H1 (cell line): ENCODE measurements around the gene SEMA3B. TPM values are rescaled to one million over a fixed set of nuclear protein-coding genes. Genes with fewer than 3 reads are reported as not detected.

Experiments
- CBX8 ChIP-seq: fragments of 300-800, 300-1000 bp; sonication (generic); IDR thresholded peaks from 2 replicates; pipeline ENCODE4 v1.7.1; 2016; ENCODE audit warnings: low read depth, low read length, borderline replicate concordance
- CHD7 ChIP-seq: fragments of 300-600 bp; sonication (generic); IDR thresholded peaks from 2 replicates; pipeline ENCODE4 v1.7.1; 2012; ENCODE audit warnings: low read length, moderate library complexity, mild to moderate bottlenecking, inconsistent platforms; ENCODE audit not compliant: insufficient replicate concordance
- JUN ChIP-seq: IDR thresholded peaks from 2 replicates; pipeline ENCODE4 v1.6.1; 2011; ENCODE audit warnings: low read depth, mild to moderate bottlenecking, improper control_type of control experiment, low read length
- KDM1A ChIP-seq: fragments of 200-600, 300-600 bp; sonication (generic); IDR thresholded peaks from 2 replicates; pipeline ENCODE4 v1.7.1; 2016; ENCODE audit warnings: mild to moderate bottlenecking, low read length, borderline replicate concordance
- KDM5A ChIP-seq: fragments of 200-600 bp; IDR thresholded peaks from 2 replicates; pipeline ENCODE4 v1.7.1; 2012; ENCODE audit warnings: mild to moderate bottlenecking, low read length, inconsistent platforms, mixed read lengths
- NANOG ChIP-seq: IDR thresholded peaks from 2 replicates; pipeline ENCODE4 v1.6.1; 2011; ENCODE audit warnings: low read length, low read depth, mild to moderate bottlenecking, inconsistent platforms; ENCODE audit not compliant: insufficient read depth, poor library complexity, severe bottlenecking
- RNF2 ChIP-seq: fragments of 200-900, 300-1000 bp; sonication (generic); IDR thresholded peaks from 2 replicates; pipeline ENCODE4 v1.7.1; 2016; ENCODE audit warnings: borderline replicate concordance, low read depth, mild to moderate bottlenecking, antibody characterized with exemption, low read length; ENCODE audit not compliant: poor library complexity, severe bottlenecking; ENCODE audit errors: missing control alignments
- RXRA ChIP-seq: IDR thresholded peaks from 2 replicates; pipeline ENCODE4 v1.6.1; 2011; ENCODE audit warnings: low read depth, mild to moderate bottlenecking, low read length, moderate library complexity; ENCODE audit not compliant: insufficient read depth
- SUZ12 ChIP-seq: fragments of 200-600 bp; sonication (generic); IDR thresholded peaks from 2 replicates; pipeline ENCODE4 v1.6.1; 2012; ENCODE audit warnings: mild to moderate bottlenecking, inconsistent platforms, low read length, moderate library complexity, mixed read lengths
- polyA plus RNA-seq, 7 experiments: library from polyadenylated mRNA; depleted of rRNA in 3 of 7; stranded (reverse) in 5 of 7; unstranded in 2 of 7; fragments of >200 nt in 5 of 7; fragments of 200-250 nt in 2 of 7; gene quantifications; 1 replicate in 5 of 7; 2 replicates in 1 of 7; 4 replicates in 1 of 7; pipeline versions ENCODE4 v1.2.1 to v1.2.3, GENCODE V29; 2011 to 2013; ENCODE audit warnings: missing spikeins in 2 of 7, mixed read lengths in 2 of 7
- total RNA-seq: library from RNA; stranded (reverse); fragmentation: NEBNext Ultra II Directional; extraction: Animal tissue kit (Norgen Biotek cat#: 25700); gene quantifications from 2 replicates; pipeline ENCODE4 v1.2.1, GENCODE V29; 2021

Gene SEMA3B
- total and polyA plus RNA-seq, 2 of the 8 experiments (the other 6 are each of a cell fraction or from before 2014, with no cell fraction given): 3.0 to 4.7 TPM

DNA sequence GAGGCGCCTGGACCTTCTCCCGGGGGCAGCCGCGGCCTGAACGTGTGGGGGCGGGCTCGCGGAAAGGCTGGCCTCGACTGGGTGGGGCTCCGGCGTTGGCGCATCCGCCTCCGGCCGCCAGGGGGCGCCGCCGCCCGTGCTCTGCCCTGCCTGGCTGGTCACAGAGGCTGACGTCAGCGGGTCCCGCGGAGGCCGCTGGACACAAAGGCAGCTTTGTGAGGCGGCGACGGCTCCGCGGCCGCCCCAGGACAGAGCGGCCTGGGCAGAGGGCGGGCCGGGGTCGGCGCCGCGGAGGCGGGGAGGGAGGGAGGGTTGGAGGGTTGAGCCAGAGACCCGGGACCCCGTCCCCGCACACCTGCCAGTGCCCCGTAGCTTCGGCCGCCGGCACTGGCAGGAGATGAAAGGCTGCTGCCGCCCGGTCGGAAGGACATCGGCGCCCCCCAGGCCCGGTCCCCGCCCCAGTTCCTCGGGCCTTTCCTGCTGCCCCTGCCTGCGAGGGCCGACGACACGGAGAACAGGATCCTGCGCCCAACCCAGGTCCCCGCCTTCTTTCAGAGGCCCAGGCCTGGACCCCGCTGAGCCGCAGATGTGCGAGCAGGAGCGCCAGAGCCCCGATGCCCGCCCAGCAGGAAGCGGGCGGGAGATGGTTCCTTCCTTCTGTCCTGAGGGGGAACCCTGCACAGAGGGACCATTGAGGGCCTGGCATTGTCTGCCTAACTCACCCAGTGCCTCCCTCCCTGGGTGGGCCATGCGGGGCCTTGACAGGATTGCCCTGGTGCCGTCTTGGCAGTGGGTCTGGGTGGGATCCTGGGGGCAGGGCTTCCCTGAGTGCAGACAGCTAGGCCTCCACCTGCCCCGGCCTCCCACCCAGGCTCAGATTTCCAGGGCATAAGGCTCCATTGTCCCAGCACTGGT, 8.7 kb upstream of the SEMA3B start (continued):
- TF ChIP-seq CHD7: no peak
- no peak for TF ChIP-seq KDM1A
- TF ChIP-seq SUZ12: no peak
- TF ChIP-seq CBX8: no peak
- TF ChIP-seq RNF2: no peak
- TF ChIP-seq RXRA: no peak
- TF ChIP-seq JUN: no peak
- TF ChIP-seq NANOG: no peak
- no peak for TF ChIP-seq KDM5A
